Stimulated activated CD8-positive, alpha-beta memory T cell treated with anti-CD3 and anti-CD28 coated beads, Interleukin-12 subunit alpha, Interleukin-12 subunit beta, amount 100 ng/mL, for 24 hours (primary cell): ENCODE measurements around the gene CCZ1.
"Not testable (repeated sequence)": the region's sequence is repeated elsewhere in the genome, so short reads cannot be mapped to it uniquely, and the experiment has no call there.

Source experiments
- DNase-seq: peaks from one replicate; pipeline ENCODE4 v3.0.0-alpha.2; 2020; ENCODE audit errors: extremely low read depth

CCZ1 gene

DNA sequence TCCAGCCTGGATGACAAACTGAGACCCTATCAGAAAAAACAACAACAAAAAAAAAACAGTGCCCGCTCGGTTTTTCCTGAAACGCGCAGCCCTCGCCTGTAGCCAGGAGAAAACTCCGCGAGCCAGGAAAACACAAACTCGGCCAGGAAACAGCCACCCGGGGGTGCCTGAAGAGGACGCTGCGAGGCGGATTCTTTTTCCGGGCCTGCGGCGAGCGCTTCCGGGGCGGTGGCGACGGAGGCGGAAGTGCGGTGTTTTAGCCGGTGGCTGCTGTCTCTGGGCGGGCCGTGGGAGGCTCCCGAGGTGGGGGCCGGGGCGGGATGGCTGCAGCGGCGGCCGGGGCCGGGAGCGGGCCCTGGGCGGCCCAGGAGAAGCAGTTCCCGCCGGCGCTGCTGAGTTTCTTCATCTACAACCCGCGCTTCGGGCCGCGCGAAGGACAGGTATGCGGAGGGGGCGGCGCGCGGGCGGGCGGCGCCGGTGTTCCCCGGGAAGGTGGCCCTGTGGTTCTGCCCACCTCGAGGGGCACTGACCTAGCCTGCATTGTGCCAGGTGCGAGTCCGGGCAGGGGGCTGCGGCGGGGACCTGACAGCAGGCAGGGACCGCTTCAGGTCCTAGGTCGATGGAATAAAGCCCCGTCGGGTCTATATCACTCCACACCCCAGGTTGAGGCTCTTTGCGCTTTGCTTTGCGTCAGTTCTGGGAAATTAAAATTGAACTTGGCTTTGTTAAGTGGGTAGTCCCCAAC lies at the start of gene CCZ1:
CCZ1 (plus strand) TSS at position 254 of the 745 bp plus-strand sequence; CDS start at position 321, 67 bp downstream.
- peak; percentile 62 for DNase-seq

DNA sequence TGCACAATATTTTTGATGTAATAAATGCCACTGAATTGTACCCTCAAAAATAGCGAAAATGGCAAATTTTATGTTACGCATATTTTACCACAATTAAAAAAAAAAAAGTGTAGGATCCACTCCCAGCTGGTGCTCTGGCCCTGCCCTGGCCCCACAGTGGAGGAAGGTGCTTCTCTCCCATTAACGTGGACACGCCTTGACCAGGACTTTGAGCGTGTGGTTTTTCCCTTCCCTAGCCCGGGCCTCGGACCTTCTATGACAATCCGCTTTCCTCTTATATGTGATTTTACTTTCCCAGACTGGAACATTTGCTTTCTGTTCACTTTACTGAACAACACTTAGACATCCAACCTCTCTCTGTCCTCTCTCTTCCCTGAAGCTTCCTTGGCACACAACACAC lies 47.6 kb upstream of the CCZ1 start:
- DNase-seq, result no peak

DNA sequence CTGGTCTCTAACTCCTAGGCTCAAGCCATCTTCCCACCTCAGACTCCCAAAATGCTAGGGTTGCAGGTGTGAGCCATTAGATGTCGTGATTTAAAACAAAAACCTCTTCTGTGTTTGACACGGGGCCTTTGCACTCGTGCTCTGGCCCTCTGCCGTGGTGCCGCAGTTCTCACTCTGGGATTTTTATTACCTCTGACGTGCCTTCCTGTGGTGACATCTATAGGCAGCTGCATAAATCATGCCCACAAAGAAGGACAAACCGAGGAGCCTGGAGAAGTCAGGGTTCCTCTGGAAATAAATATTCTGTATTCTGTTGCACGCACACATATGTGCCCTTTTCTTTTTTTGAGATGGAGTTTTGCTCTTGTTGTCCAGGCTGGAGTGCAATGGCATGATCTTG lies 43.8 kb upstream of the CCZ1 start:
- DNase-seq, result no peak

DNA sequence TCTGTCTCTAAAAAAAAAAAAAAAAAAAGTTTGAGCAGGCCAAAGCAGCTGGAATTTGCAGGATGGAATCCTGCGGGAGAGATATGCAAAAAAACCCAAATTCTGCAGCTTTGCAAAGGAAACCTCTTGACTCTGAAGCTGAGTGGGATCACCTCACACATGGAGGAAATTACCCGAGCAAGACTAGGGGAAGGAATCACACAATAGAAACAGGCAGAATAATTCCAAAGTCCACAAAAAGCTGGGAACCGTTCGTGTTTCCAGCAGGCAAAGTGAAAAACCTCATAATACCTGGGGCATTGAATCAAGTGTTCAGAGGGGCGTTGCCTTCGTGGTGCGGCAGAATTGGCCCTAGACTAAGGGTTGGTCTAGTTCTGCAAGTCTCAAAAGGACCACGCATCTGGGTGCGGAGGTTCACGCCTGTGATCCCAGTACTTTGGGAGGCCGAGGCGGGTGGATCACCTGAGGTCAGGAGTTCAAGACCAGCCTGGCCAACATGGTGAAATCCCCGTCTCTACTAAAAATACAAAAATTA lies 41.4 kb upstream of the CCZ1 start:
- not testable (repeated sequence) for DNase-seq

DNA sequence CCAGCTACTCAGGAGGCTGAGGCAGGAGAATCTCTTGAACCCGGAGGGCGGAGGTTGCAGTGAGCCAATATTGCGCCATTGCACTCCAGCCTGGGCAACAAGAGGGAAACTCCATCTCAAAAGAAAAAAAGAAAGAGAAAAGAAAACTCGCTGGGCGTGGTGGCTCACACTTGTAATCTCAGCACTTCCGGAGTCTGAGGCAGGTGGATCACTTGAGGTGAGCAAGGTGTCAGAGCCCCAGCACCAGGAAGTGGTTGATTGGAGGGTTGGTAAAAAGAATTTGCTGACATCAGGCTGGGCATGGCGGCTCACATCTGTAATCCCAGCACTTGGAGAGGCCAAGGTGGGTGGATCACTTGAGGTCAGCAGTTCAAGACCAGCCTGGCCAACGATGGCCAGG lies 40.0 kb upstream of the CCZ1 start:
- DNase-seq, result not testable (repeated sequence)

DNA sequence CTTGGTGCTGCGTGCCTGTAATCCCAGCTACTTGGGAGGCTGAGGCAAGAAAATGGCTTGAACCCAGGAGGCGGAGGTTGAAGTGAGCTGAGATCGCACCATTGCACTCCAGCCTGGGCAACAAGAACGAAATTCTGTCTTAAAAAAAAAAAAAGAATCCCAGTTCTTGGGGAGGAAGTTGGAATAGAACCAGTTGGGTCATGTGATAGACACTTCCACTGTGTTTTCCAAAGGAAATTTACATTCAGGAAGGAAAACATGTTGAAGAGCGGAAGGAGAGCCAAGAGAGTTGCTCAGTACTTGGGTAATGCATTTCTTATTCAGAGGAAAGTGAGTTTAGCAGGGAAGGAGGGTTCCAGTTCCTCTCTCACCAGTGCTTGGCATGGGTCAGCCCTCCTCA lies 37.3 kb upstream of the CCZ1 start:
- DNase-seq, result not testable (repeated sequence)

DNA sequence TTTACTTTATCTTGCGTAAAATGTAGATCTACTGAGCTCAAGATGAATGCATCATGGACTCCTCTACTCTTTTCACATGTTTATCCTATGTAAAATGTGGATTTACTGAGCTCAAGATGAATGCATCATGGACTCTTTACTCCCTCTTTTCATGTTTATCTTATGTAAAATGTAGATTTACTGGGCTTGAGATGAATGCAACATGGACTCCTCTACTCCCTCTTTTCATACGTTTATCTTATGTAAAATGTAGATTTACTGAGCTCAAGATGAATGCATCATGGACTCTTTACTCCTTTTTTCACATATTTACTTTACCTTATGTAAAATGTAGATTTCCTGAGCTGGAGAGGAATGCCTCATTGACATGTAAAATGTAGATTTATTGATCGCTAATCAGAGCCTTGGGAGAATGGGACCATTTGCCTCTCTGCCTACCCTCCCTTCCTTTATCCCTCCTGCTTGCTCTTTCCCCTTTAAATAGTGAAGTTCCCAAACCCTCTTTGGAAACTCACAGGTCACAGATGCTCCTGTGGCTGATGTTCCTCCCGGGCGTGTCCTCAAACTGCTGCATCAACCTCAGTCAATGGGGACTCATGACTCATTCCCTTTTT lies 35.7 kb upstream of the CCZ1 start:
- not testable (repeated sequence) for DNase-seq

DNA sequence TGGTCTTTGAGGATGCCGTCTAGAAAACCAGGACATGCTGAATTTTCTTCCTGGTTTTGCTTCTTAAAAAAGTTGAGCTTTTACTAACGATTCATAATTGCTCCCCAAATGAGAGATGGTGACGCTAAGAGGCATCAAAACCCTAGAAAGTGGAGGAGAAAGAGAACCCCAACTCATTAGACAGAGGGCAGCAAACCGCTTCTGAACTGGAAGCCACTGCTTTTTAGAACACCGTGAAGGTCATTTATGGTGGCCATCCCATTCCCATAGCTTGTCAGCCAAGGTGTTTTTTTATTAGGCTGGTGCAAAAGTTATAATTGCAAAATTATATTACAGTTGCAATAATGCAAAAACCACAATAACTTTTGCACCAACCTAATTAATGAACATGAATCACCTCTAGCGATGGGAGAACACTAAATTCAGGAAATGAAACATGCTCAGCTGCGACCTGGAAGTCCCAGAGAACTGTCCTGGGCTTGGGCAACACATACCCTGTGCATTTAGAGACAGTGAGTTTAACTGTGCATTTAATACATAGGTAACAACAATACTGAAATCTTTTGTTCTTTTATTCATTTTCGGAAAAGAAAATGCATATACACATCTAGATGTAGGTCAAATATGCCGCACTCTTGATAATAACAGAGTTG lies 33.1 kb upstream of the CCZ1 start:
- not testable (repeated sequence) for DNase-seq

DNA sequence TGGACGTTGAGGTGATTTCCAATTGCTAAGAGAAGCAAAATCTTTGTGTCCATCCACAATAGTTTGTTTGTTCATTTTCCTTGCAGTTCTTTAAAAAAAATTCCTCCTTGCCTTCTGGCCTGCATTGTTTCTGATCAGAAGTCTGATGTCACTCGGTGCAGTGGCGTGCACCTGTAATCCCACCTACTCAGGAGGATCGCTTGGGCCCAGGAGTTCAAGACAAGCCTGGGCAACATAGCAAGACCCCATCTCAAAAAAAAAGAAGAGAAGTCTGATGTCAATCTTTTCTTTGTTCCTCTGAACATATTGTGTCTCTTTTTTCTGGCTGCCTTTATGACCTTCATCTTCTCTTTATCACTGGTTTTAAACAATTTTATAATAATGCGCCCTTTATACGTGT lies 31.5 kb upstream of the CCZ1 start:
- DNase-seq, result no peak

DNA sequence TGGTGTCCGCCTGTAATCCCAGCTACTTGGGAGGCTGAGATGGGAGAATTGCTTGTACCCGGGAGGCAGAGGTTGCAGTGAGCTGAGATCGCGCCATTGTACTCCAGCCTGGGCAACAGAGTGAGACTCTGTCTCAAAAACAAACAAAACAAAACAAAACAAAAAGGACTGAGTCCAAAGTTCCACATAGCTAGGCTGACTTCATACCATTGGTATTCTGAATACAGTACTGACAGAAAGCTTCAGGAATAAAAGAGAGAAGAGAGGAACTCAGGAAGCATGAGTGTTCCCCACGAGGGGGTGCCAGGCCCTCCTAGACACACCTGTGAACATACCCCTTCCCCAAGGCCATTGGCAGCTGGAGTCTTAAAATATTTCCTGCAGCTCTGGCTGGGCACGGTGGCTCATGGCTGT lies 29.6 kb upstream of the CCZ1 start:
- not testable (repeated sequence) for DNase-seq

DNA sequence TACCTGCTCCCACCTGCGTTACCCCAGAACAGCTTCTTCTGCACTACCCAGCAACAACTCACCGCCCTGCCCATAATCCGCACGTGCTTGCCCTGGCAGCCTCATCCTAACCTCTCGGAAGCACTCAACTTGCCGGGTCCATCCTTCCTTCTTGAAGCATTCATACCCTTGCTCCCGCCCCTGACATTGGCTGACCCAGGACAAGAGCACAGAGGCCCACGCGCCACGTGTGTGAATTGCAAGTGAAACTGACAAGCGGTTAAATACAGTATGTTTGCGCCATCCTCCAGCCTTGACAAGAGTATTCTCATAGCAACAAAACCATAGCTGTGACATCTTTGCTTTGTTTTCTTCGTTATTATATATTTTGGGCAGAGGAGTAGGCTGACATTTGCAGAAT lies 28.8 kb upstream of the CCZ1 start:
- DNase-seq, result no peak

DNA sequence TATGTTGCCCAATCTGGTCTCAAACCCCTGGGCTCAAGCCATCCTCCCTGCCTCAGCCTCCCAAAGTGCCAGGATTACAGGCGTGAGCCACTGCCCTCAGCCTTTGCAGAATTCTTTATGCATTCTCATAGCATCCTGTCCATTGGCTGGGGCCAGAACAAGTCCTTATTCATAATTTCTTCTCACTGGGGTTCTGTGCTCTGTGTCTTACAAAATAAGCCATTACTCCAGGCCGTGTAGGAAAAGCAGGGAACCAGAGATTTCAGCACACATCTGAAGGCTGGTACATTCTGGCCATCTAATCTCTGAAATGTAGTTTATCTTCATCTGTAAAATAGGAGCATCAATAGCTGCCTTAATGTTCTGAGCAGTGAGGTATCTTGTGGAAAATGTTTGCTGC lies 28.2 kb upstream of the CCZ1 start:
- no peak for DNase-seq

DNA sequence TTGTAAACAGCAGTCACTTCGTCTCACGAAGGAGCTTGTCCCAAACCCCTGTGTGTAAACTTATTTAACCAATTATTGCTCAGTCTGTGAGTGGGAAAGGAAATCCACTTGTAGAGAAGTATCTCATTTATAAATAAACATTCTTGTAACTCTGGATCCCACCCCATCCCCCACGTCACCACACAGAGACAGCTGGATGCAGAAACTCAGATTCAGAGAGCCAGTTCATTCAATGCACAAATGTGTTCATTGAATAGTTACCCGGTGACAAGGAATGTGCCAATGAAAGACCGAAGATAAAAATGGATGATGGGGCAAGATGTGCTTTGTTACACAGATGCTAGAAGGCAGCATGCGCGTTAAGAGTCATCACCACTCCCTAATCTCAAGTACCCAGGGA lies 26.2 kb upstream of the CCZ1 start:
- DNase-seq, result no peak

DNA sequence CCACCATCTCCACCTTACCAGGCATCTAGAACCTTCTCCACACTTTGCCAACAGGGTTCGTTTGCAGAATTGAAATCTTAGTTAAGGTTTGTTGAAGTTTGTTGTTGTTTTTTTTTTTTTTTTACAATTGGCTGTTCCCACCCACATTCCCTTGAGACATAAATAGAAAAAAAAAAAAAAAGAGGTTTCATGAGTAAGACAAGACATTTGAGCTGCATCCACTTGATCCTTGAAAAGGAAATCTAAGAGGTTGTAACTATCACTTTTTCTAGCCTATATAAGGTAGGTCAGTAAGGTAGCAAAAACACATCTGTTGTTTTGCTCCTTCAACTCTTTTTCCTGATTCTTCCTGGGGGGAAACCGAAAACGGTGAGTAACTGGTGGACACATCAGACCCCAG lies 18.9 kb upstream of the CCZ1 start:
- not testable (repeated sequence) for DNase-seq

DNA sequence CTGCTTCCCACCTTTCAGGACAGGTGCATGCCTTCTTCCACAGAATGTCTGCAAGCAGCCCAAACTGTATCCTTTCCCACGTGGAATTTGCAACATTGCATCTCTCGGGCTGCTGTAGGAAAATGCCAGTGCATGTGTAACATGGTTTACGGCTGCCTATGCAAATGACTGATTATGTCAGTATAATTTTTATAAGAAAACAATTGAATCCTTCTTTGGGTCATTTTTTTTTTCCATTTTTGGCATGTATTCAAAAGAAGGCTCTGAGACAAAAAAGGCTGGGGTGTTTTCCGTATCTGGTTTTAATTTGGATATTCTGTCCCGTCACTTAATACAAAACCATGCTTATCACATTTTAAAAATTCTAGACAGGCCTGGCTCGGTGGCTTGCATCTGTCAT lies 18.4 kb upstream of the CCZ1 start:
- DNase-seq, result not testable (repeated sequence)

DNA sequence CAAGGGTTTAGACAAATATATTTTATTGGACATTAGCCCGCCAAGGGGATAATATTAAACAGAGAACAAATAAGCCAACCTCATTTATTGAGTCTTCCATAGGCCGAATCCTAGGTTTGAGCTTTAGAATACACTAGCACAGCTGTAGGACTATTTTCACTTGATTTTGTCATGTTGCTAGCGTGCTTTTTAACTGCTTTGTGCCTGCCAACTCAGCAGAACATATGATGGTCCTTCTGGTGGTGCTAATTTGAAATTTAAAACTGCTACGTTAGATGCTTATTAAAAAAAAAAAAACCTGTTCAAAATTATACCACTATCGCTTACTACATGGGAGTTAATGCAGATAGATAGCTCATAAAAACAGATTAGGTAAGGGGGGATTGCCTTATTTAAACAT lies 14.1 kb upstream of the CCZ1 start:
- not testable (repeated sequence) for DNase-seq

DNA sequence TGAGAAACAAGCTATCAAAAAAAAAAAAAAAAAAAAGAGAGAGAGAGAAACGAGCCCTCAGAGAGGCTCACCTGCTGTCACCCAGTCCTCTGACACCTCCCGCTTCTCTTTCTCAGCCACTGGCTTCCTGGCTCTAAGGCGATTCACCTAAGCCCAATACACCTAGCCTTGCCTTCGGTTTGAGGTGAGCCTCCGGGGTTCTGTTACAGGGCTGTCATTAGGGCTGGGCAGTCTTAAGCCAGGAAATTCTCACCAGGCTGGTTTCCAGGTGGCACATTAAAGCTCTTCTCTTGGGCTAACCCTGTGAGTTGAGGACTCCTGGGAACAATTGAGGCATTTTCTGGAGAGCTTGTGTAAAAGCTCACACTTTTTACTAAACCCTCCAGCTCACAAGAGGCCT lies 10.5 kb upstream of the CCZ1 start:
- not testable (repeated sequence) for DNase-seq

DNA sequence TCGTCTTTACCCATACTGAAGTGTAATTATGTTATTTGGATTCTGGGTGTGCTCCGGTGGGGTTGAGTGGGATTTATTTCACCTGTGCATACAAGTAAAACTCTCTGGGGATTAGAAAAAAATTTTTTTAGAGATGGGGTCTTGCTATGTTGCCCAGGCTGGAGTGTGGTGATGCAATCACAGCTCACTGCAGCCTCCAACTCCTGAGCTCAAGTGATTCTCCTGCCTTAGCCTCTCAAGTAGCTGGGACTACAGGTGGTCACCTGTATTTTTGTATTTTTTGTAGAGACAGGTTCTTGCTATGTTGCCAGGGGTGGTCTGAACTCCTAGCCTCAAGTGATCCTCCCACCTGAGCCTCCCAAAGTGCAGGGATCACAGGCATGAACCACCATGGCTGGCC lies 8.3 kb upstream of the CCZ1 start:
- not testable (repeated sequence) for DNase-seq

DNA sequence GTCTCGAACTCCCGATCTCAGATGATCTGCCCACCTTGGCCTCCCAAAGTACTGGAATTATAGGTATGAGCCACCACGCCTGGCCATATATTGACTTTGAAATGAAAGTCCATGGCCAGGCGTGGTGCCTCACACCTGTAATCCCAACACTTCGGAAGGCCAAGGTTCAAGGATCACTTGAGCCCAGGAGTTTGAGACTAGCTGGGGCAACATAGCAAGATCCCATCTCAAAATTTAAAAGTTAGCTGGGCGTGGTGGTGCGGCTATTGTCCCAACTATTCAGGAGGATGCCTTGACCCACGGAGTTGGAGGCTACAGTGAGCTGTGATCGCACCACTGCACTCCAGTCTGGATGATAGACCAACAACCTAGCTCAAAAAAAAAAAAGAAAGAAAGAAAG lies 6.0 kb upstream of the CCZ1 start:
- no peak for DNase-seq

DNA sequence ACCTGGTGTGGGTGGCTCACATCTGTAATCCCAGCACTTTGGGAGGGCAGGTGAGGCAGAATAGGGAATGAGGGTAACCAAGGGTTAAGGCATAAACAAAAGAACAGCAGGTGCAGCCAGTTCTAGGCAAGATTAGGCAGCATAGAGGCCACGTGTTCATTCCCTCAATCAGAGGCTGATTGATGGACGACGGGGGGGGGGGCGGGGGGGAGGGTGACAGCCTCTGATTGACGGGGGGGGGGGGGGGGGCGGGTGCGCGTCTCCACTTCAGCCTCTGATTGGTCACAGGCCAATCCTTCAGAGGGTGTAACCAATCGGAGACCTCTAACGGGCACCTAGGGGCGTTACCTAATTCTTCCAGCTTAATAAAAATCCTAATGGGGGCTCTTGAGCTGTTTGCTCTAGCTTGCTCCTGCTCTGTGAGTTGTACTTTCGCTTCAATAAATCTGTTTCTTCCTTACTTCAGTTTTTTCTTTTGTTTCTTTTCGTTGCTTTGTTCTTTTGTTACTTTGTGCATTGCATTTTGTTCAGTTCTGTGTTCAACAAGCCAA lies 1.1 kb upstream of the CCZ1 start:
- DNase-seq, result not testable (repeated sequence)

DNA sequence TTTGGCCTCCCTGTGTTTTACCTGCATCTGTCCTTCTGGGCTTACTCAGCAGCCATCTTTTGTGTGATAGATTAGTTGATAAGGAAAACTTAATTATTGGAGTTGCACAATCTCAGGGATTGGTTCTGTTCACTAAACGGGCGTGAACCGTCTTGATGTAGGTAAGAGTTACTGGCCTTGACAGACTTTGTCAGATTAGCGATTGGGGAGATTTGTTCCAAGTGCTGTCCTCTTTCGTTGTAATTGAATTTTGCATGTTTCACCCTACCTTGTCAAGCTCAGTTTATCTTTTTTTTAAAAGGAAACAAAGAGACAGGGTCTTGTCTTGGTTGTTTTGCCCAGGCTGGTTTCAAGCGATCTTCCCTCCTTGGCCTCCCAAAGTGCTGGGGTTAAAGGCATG lies 4.5 kb downstream of the CCZ1 start:
- not testable (repeated sequence) for DNase-seq

DNA sequence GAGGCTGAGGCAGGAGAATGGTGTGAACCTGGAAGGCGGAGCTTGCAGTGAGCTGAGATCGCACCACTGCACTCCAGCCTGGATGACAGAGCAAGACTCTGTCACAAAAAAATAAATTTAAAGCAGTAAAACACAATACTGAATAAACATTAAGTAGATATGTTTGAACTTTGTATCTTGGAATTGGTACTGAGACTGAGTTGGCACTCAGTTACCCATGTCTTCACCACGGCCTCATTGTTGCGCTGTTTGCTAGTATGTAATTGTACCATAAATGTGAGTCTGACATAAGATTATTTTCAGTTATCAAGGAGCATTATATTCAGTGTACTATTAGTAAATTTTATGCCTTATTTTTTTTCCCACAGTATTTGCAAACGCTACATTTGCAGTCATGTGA lies 6.2 kb downstream of the CCZ1 start:
- DNase-seq, result not testable (repeated sequence)
